SK-N-SH treated with all-trans-retinoic acid at 6 μM for 48 hours (cell line): Measurements from ENCODE around the gene STK11IP.
A peak's percentile ranks its signal among the peaks of the same experiment; 100 is the strongest.

ENCODE experiments used
- ATAC-seq: fragments of 200-7000 bp; cut with Tn5 transposase; 3 replicates; pipeline ENCODE4 v1.9.1; 2020; ENCODE audit warnings: mild to moderate bottlenecking, moderate library complexity
- BACH2 ChIP-seq: fragments of 250-450 bp; sonication (Bioruptor Pico); IDR thresholded peaks from 2 replicates; pipeline ENCODE4 v1.9.0; 2021; ENCODE audit warnings: mild to moderate bottlenecking, borderline replicate concordance
- CREB5 ChIP-seq: fragments of 250-450 bp; sonication (Bioruptor Pico); IDR thresholded peaks from 2 replicates; pipeline ENCODE4 v1.5.1; 2020; ENCODE audit warnings: low read depth, mild to moderate bottlenecking, moderate library complexity
- CSDC2 ChIP-seq: fragments of 250-450 bp; sonication (Bioruptor Pico); IDR thresholded peaks from 2 replicates; pipeline ENCODE4 v1.5.0; 2020; ENCODE audit warnings: mild to moderate bottlenecking, moderate library complexity
- CSRNP3 ChIP-seq: fragments of 250-450 bp; sonication (Bioruptor Pico); IDR thresholded peaks from 2 replicates; pipeline ENCODE4 v1.5.1; 2021; ENCODE audit warnings: mild to moderate bottlenecking, moderate library complexity
- ESRRG ChIP-seq: fragments of 250-450 bp; sonication (Bioruptor Pico); IDR thresholded peaks from 2 replicates; pipeline ENCODE4 v1.6.1; 2021; ENCODE audit warnings: mild to moderate bottlenecking
- GLIS3 ChIP-seq: fragments of 250-450 bp; sonication (Bioruptor Pico); IDR thresholded peaks from 2 replicates; pipeline ENCODE4 v1.5.0; 2020; ENCODE audit warnings: mild to moderate bottlenecking, moderate library complexity
- ISL1 ChIP-seq: fragments of 250-450 bp; sonication (Bioruptor Pico); IDR thresholded peaks from 2 replicates; pipeline ENCODE4 v2.1.2; 2022; ENCODE audit warnings: mild to moderate bottlenecking, moderate library complexity
- OSR1 ChIP-seq: fragments of 250-450 bp; sonication (Bioruptor Pico); IDR thresholded peaks from 2 replicates; pipeline ENCODE4 v1.8.0; 2022; ENCODE audit warnings: moderate library complexity, mild to moderate bottlenecking, inconsistent platforms
- POU6F1 ChIP-seq: fragments of 250-450 bp; sonication (Bioruptor Pico); IDR thresholded peaks from 2 replicates; pipeline ENCODE4 v1.8.0; 2021; ENCODE audit warnings: low read depth, mild to moderate bottlenecking, moderate library complexity, borderline replicate concordance
- PPARA ChIP-seq: fragments of 250-450 bp; sonication (Bioruptor Pico); IDR thresholded peaks from 2 replicates; pipeline ENCODE4 v1.5.0; 2020; ENCODE audit warnings: mild to moderate bottlenecking, borderline replicate concordance
- RARB ChIP-seq: fragments of 250-450 bp; sonication (Bioruptor Pico); IDR thresholded peaks from 2 replicates; pipeline ENCODE4 v1.8.0; 2021; ENCODE audit warnings: mild to moderate bottlenecking, moderate library complexity
- SNAI2 ChIP-seq: fragments of 250-450 bp; sonication (Bioruptor Pico); IDR thresholded peaks from 2 replicates; pipeline ENCODE4 v1.5.0; 2020; ENCODE audit warnings: mild to moderate bottlenecking, moderate library complexity
- TCF4 ChIP-seq: fragments of 250-450 bp; sonication (Bioruptor Pico); IDR thresholded peaks from 2 replicates; pipeline ENCODE4 v1.8.0; 2021; ENCODE audit warnings: mild to moderate bottlenecking, moderate library complexity, borderline replicate concordance
- ZC3H10 ChIP-seq: fragments of 250-450 bp; sonication (Bioruptor Pico); IDR thresholded peaks from 2 replicates; pipeline ENCODE4 v1.5.1; 2021; ENCODE audit warnings: mild to moderate bottlenecking, moderate library complexity
- ZFP3 ChIP-seq: fragments of 250-450 bp; sonication (Bioruptor Pico); IDR thresholded peaks from 2 replicates; pipeline ENCODE4 v1.5.0; 2020; ENCODE audit warnings: mild to moderate bottlenecking, moderate library complexity
- ZFP30 ChIP-seq: fragments of 450-650 bp; formaldehyde crosslinking; IDR thresholded peaks from 2 replicates; pipeline ENCODE4 v1.5.0; 2022; ENCODE audit warnings: mild to moderate bottlenecking, moderate library complexity
- ZNF565 ChIP-seq: fragments of 450-650 bp; formaldehyde crosslinking; conservative IDR thresholded peaks from 2 replicates; pipeline ENCODE4 v1.5.0; 2020; ENCODE audit warnings: low read depth, mild to moderate bottlenecking, moderate library complexity
- ZNF70 ChIP-seq: fragments of 450-650 bp; formaldehyde crosslinking; IDR thresholded peaks from 2 replicates; pipeline ENCODE4 v1.5.0; 2020; ENCODE audit warnings: mild to moderate bottlenecking, moderate library complexity
- ZNF8 ChIP-seq: fragments of 450-650 bp; formaldehyde crosslinking; IDR thresholded peaks from 2 replicates; pipeline ENCODE4 v1.5.0; 2020; ENCODE audit warnings: mild to moderate bottlenecking, moderate library complexity
- TF ChIP-seq, protein P1 (sequence below): fragments of 250-450 bp; sonication (Bioruptor Pico); IDR thresholded peaks from 2 replicates; pipeline ENCODE4 v1.5.0; 2020; ENCODE audit warnings: mild to moderate bottlenecking, moderate library complexity

STK11IP gene

DNA sequence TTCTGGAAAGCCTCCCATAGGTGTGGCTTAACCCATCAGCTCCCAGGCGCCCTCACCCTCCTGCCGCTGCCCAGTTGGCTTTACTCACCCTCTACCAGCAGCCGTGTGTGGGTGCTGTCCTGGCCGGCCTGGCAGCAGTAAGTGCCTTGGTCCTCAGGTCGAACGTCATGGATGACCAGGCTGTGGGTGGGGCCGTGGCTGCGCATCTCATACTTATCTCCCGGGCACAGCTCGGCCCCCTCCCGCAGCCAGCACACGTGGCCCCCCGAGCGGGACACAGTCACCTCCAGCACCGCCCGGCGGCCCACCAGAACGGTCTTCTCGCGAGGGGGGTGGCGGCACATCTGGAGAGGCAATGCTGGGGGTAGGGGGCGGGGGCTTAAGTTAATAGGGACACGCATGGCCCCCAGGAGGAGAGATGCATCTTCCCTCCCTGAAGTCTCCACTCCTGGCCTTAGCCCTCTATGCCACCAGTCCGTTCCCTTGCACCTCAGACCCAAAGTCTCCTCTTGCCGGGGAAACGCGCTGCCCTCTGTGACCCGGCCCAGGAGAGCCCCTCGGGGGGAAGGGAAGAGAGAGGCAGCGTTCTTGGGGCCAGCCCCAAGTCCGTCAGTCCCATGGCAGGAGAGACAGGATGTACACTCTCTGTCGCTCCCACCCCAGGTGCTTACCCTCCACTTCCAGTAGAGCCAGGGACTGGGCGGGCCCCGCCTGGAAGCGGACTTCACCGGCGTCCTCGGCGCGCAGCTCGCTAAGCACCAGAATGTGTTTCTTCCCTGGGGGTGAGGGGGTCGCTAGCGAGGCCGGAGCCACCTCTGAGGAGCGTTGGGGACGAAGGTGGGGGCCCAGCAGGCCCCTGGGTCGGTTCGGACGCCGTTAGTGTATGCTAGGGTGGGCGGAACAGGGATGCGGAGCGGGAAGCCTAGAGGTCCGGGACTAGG lies 45.9 kb upstream of the STK11IP start:
- peak; percentile 70 for ATAC-seq
- no peak for TF ChIP-seq BACH2
- TF ChIP-seq GLIS3 (CRISPR knock-in tag), result no peak
- TF ChIP-seq ZFP3, result no peak
- TF ChIP-seq RARB (CRISPR knock-in tag), result no peak
- no peak for TF ChIP-seq ZC3H10 (CRISPR knock-in tag)
- no peak for TF ChIP-seq ZFP30 (CRISPR knock-in tag)
- TF ChIP-seq CREB5 (CRISPR knock-in tag), result no peak
- TF ChIP-seq ESRRG (CRISPR knock-in tag), result no peak
- TF ChIP-seq OSR1, result no peak
- TF ChIP-seq, protein P1, sequence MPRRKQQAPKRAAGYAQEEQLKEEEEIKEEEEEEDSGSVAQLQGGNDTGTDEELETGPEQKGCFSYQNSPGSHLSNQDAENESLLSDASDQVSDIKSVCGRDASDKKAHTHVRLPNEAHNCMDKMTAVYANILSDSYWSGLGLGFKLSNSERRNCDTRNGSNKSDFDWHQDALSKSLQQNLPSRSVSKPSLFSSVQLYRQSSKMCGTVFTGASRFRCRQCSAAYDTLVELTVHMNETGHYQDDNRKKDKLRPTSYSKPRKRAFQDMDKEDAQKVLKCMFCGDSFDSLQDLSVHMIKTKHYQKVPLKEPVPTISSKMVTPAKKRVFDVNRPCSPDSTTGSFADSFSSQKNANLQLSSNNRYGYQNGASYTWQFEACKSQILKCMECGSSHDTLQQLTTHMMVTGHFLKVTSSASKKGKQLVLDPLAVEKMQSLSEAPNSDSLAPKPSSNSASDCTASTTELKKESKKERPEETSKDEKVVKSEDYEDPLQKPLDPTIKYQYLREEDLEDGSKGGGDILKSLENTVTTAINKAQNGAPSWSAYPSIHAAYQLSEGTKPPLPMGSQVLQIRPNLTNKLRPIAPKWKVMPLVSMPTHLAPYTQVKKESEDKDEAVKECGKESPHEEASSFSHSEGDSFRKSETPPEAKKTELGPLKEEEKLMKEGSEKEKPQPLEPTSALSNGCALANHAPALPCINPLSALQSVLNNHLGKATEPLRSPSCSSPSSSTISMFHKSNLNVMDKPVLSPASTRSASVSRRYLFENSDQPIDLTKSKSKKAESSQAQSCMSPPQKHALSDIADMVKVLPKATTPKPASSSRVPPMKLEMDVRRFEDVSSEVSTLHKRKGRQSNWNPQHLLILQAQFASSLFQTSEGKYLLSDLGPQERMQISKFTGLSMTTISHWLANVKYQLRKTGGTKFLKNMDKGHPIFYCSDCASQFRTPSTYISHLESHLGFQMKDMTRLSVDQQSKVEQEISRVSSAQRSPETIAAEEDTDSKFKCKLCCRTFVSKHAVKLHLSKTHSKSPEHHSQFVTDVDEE (CRISPR knock-in tag), result no peak
- no peak for TF ChIP-seq POU6F1

GRCh38 chr2:219552382-219553167 lies 45.1 kb upstream of the STK11IP start:
- peak; percentile 91 for ATAC-seq
- TF ChIP-seq ESRRG (CRISPR knock-in tag) (no peak), GLIS3 (CRISPR knock-in tag) (peak; percentile 10; the same call in 1 of the 2 replicates)
- TF ChIP-seq, all 23 proteins: peak for 1

DNA sequence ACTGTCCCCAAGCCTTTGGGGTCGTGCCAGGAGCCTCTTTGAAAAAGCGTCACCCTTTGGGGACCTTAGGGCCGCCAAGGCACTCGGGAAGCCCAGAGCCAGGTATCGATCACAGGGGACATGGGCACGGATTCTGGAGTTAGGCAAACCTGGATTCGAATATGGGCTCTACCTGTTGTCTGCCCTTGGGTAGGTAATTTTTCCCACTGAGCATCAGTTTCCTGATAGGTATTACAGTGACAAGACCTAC lies 44.6 kb upstream of the STK11IP start:
- ATAC-seq, result no peak
- TF ChIP-seq GLIS3 (CRISPR knock-in tag) (no peak), PPARA (CRISPR knock-in tag) (no peak), ZFP3 (no peak), ZNF70 (CRISPR knock-in tag) (no peak), OSR1 (no peak), ZC3H10 (CRISPR knock-in tag) (no peak), BACH2 (no peak)
- TF ChIP-seq, protein P1 (CRISPR knock-in tag), result no peak

GRCh38 chr2:219553463-219553963 lies 44.1 kb upstream of the STK11IP start:
- ATAC-seq, result no peak
- no peak for TF ChIP-seq SNAI2 (CRISPR knock-in tag)
- TF ChIP-seq ZC3H10 (CRISPR knock-in tag), result no peak
- TF ChIP-seq ZNF565 (CRISPR knock-in tag), result no peak
- TF ChIP-seq, all 23 proteins: peak for 0

DNA sequence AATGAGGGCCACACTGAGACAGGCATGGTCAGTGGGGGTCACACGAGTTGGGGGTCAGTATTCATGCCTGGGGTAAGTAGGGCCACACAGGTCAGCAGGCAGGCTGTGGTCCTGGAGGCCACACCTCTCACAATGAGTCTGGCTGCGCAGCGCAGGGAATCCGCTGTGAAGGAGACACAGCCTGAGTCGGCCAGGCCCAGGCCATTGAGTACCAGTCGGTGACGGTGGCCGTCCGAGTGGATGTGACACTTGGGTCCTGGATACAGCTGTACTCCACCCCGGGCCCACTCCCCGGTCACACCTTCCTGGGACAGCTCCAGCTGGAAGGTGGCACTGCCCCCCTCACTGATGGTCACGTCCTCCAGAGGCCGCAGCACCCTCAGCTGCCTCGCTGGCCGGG lies 43.3 kb upstream of the STK11IP start:
- ATAC-seq, result no peak
- TF ChIP-seq ZFP30 (CRISPR knock-in tag), result no peak
- no peak for TF ChIP-seq ZC3H10 (CRISPR knock-in tag)
- no peak for TF ChIP-seq CSRNP3
- TF ChIP-seq GLIS3 (CRISPR knock-in tag), result no peak
- TF ChIP-seq POU6F1, result no peak
- TF ChIP-seq ZNF565 (CRISPR knock-in tag), result no peak
- no peak for TF ChIP-seq ZNF70 (CRISPR knock-in tag)
- TF ChIP-seq TCF4 (CRISPR knock-in tag), result no peak
- no peak for TF ChIP-seq ISL1 (CRISPR knock-in tag)
- TF ChIP-seq OSR1, result no peak
- TF ChIP-seq PPARA (CRISPR knock-in tag), result no peak
- TF ChIP-seq ZNF8 (CRISPR knock-in tag), result no peak
- TF ChIP-seq ZFP3, result no peak
- TF ChIP-seq CSDC2 (CRISPR knock-in tag), result no peak
